8988T (cell line): Measurements from ENCODE around the gene VPS45.
"Not testable (repeated sequence)": the region's sequence is repeated elsewhere in the genome, so short reads cannot be mapped to it uniquely, and the experiment has no call there.

ENCODE experiments used
- DNase-seq: peaks from one replicate; pipeline ENCODE4 v3.0.0; 2011

Gene VPS45

DNA sequence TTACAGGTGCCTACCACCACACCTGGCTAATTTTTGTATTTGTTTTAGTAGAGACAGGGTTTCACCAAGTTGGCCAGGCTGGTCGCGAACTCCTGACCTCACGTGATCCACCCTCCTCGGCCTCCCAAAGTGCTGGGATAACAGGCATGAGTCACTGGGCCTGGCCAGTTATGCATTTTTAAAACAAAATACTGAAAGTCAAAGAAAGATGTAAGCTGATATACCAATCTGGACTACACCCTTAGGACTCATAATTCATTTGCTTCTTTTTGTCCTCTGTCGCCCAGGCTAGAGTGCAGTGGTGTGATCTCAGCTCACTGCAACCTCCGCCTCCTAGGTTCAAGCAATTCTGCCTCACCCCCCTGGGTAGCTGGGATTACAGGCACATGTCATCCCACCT lies 67.8 kb downstream of the VPS45 start:
- DNase-seq: not testable (repeated sequence)

DNA sequence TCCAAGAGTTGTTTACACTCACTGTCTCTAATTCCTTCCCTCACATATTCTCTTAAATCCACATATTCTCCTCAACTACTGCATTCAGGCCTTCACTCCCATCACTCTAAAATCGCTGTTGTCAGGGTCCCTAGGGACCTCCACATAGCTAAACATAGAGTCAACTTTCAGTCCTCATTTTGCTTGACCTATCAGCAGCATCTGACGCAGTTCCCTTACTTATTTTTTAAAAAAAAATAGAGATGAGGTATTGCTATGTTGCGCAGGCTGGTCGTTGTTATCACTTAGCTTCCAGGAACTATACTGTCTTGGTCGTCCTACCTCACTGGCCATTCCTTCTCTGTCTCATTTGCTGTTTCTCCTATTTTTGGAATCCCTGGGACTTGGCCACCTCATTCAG lies 70.5 kb downstream of the VPS45 start:
- DNase-seq: no peak

DNA sequence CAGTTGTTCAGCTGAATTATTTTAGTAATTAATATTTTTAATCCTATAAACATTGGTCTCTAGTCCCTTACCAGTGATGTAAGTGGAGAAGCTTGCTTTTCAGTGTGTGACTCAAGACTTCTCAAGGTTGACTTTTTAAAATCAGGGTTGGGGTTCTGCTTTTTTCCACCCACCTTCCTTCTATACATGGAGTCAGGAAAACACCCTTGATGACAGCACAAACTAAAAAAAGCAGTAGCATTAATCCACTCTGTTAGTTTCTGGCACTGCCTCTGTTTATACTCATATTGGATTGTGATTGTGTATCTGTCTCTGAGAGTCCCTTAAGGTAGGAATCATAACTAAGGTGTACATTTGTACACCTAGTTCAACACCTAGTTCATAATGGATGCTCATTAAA lies 73.9 kb downstream of the VPS45 start:
- DNase-seq: no peak

DNA sequence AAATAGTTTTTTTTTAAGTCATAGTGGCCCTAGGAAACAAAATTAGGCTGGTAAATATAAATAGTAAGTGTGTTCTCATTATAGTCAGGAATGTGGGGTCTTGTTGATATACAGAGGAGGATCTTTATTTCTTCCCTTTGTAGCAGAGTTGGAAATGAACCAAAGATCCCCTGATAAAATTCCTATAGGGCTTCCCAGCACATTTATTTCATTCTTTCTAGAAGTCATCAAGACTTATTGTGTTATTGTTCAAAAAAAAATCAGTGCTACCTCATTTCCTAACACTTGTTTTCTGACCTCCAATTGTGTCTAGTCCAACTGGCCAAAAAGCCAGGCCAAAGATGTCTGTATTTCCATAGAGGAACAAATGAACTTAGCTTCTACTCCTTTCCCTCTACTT lies 74.5 kb downstream of the VPS45 start:
- no peak for DNase-seq

DNA sequence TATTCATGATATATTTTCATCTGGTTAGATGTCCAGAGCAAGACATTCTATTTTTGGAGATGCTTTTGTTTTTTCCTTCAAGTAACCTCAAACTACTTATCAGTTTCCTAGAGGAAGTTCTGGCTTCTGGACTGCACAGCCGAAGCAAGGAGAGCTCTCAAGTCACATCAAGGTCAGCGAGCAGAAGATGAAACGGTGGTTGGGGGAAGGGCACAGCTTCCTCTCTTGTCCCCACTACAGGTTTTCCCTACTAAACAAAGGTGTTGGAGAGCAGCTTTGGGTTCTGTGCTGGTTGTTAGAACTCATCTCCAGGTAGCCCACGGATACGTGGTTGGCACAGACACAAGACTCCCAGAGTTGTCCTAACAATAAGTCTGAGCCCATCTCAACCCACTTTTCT lies 77.0 kb downstream of the VPS45 start:
- no peak for DNase-seq

DNA sequence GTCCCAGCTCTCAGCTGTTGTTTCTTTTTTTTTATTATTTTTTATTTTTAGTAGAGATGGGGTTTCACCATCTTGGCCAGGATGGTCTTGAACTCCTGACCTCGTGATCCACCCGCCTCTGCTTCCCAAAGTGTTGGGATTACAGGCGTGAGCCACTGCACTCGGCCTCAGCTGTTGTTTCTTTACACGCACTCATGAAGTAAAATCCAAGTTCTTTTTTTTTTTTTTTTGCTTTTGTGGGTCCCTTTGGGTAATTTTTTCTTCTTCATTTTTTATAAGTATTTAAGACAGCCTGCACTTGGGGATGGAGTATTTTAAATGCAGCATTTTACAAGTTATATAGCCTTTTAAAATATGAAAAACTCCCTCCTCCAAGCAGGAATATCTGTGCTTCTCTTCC lies 78.4 kb downstream of the VPS45 start:
- not testable (repeated sequence) for DNase-seq

DNA sequence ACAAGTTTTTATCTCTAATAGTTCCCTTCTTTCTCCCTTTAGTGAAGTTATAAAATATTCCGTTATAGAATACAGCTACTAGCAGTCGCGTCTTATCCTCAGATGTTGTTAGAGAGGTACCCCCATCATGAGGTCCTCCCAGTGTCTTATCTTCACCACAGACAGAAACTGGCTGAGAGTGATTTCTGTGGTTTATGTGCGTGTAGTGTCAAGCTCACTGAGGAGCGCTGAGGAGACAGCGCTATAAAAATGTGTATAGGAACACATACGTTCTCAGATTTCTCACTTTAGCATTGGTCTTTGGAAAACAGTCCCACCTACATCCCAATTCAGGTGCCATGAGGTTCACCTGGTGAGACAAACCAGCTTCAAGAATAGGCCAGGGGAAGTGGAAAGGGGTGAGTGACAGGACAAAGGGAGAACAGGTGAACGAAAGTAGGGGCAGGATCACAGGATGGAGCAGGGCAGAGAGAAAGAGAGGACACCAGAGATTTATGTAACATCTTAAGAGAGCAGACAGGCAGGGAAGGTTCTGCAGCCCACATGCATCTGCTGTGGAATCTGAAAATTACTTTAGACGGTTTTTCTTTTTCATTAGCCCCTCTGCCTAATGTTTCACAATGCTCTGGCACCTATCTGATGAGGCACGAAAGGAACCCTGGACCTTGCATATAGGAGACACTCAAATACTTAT lies 79.4 kb downstream of the VPS45 start:
- no peak for DNase-seq

DNA sequence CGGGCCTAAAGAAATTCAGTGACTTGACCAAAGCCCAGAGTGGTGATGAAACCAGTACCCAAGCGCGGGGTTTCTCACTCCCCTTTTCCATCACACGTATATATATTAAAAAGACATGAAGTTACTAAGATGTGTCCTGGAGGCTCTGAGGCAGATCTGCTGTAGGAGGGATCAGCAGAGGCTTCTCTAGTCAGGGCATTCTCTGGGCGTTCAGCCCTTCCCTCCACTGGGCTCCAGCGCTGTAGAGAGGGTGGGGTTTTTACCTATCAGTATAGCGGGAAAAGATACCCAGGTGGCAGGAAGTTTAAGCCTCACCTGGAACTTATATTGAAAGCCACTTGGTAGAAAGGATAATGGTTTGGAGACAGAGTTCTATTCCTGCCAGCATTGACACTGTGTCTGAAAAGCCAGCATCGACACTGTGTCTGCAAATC lies 81.3 kb downstream of the VPS45 start:
- DNase-seq: no peak

DNA sequence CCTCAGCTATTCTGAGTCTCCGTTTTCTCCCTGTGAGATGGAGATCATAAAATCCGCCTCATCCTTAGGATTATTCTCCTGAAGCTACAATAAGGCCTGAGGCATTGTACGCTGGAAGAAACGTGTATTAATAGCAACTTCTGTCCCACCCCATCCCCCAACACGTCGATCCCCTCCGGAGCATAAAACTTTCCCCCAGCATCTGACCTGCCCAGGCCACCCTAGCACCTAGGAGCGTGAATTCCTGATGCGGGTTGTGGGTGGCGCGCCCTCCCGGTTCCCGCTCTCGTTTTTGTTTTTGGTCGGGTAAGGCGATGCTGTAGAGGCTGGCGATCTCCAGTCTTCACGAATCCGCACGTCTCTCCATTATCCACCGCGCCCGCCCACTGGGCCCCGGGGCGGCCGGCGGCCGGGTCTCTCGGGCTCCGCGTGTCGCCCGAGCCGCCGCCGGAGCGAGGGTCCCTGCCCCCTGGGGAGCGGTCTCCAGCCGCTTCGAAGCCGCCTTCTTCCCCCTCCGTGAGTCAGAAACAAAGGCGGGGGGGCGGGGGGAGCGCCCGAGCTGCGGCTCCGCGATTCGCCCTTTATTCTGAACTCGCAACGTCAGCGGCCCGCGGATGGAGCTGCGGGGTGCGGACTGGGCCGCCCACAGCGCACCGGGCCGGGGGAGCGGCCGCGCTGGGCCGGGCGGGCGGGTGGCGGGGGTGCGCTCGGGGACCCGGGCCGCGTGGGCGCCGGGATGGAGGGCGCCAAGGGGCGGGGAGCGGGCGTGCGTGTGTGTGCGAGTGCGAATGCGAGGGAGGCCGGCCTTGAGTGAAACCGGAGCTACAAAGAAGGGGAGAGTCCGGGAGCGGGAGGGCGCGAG lies 81.9 kb downstream of the VPS45 start, which contains the start of gene PLEKHO1:
Gene PLEKHO1, plus strand, starts transcription at position 646 of the 862 bp plus-strand sequence. CDS start 342 bp downstream, outside the sequence.
- DNase-seq: peak; percentile 67

DNA sequence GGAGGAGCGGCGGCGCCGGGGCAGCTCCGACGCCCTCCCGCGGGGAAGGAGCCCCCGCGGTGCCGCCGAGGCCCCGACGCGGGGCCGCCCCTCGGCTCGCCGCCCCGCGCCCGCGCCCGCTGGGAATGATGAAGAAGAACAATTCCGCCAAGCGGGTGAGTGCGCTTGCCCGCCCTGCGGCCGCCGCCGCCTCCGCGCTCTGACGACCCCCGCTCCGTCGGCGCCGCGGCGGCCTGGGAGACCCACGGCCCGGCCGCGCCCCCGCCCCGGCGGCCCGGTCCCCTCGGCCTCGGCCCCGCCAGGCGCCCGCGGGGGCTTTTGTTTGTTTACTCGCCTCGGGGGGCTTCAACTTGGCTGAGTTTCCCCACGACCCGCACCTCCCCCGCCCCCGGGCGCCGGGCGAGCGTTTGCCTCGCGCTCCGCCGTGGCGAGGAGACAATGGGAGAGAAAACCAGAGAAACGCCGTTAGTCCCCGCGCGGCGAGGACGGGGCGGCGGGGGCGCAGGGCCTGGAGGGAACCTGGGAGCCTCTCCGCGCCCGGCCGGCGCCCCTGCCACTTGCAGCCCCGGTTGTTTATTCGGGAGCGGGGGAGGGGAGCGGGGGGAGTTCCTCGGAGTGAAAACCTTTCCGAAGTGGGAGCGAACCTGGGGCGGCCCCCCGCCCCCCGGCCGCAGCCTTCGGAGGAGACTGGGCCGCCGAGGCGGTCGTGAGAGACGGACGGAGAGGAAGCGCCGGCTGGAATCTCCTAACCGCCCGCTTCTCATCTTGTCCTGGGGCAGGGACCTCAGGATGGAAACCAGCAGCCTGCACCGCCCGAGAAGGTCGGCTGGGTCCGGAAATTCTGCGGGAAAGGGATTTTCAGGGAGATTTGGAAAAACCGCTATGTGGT lies 82.8 kb downstream of the VPS45 start:
- DNase-seq: no peak

DNA sequence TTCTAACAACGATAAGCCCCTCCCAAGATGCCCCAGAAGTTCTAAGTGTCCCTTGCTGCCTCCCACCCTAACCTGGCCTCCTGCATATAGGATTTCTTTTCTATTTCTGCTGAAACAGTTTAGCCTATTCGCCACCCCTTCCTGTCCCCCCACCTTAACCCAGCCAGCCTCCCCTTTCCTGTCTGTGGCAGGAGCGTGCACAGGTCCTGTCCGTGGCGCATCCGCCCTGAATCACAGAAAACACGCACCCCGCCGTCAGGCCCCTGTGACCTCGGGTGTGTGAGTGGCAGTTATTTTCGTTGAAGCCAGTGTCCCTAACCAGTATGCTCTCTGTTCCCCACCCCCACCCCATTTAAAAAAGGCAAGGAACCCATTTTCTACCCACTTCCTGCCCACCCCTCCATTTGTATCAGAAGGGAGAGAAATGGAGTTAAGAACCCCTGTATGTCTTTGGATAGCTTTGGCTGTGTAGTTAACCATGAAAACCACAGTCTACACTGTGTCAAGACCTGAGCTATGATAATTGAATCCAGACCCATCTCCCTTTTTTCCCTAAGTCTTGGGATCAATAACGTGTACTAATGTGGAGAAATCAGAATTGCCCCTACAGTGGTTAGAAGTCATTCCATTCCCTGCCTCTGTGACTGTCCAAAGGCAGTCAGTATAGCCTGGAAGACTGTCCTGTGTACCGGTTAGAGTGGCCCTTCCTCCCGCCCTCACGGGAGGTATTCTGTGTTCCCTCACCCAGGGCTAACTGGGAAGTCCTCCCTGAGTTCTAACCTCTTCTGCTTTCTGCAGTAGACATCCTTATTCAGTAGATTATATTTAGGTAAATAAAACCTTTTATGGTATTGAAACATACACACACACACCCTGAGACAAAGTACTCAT lies 84.0 kb downstream of the VPS45 start:
- DNase-seq: no peak

DNA sequence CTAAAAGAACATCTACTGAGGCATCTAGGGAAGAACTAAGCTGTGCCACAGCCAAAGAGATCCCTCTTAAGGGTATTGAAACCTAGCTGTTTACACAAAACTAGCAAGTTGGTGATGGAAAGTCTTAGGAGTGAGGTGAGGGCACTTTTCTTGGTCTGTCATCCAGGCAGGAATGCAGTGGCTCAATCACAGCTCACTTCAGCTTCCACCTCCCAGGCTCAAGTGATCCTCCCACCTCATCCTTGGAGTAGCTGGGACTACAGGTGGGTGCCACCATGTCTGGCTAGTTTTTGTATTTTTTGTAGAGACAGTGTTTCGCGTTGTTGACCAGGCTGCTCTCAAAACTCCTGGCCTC lies 84.6 kb downstream of the VPS45 start:
- no peak for DNase-seq

DNA sequence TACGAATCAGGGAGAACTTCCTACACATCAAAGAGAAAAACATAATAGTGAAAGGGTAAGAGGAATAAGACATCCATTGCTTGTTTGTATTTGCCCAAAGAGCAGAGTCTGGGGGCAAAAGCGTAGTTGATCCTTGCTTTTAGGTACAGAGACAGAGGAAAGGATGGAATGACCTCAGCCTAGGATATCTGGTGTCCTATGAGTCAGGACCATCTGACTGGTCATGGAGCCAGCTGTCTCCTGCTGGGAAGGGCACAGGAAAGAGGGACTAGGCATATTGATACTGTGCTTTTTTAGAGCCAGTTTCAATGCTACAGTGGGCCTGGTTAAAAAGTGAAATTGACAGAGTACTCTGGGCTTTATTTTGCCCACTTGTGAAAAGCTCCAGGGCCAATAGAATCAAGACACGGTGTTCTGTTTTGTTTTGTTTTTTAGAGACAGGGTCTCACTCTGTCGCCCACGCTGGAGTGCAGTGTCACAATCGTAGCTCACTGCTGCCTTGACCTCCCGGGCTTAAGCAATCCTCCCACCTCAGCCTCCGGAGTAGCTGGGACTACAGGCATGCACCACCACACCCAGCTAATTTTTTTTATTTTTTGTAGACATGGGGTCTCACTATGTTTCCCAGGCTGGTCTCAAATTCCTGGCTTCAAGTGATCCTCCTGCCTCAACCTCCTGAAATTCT lies 85.3 kb downstream of the VPS45 start:
- no peak for DNase-seq

DNA sequence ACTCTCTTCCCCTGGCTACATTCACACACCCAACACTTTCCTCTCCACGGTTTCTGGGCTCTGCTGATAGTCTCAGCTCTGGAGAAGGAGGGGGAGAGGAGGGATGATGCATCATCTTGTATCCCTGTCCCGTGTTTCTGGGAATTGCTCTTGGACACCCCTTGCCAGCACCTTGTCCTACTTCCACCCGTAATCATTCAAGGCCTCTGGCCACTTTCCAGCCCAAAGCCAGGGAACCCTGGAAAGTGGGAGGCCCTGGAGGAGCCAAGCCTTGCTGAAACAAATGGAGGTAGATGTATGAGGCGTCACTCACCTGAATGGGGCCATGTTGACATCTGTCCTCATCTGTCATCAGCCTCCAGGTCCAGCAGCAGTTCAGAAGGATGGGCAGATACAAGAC lies 86.6 kb downstream of the VPS45 start:
- no peak for DNase-seq

DNA sequence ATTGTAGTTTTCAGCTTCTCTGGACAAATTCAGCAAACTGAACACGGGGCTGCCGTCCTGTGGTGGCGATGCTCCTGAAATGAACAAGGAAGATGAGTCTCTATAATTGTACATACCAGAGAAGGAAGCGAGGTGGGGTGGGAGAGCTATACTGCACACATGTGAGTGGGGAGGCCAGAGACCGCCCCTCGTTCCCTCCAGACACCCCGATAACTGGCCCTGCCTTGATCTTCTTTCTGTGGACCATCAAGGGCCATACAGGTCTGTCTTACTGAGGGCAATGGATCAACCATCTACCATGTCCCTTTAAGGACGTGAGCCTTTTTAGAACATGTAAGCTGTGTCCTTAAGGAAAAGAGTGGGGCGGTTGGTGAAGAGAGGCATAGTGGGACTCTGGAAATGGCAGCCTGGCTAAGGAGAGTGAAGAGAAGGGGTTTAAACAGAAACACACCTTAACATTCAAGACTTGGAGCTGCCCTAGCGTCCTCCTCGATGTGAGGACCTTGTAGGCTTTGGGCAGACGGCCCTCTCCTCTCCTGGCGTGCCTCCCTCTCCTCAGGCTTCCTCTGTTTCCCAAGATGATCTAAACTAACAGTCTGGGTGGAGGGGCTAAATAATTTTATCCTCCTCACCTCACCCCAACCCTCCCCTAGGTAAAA lies 88.0 kb downstream of the VPS45 start:
- no peak for DNase-seq

DNA sequence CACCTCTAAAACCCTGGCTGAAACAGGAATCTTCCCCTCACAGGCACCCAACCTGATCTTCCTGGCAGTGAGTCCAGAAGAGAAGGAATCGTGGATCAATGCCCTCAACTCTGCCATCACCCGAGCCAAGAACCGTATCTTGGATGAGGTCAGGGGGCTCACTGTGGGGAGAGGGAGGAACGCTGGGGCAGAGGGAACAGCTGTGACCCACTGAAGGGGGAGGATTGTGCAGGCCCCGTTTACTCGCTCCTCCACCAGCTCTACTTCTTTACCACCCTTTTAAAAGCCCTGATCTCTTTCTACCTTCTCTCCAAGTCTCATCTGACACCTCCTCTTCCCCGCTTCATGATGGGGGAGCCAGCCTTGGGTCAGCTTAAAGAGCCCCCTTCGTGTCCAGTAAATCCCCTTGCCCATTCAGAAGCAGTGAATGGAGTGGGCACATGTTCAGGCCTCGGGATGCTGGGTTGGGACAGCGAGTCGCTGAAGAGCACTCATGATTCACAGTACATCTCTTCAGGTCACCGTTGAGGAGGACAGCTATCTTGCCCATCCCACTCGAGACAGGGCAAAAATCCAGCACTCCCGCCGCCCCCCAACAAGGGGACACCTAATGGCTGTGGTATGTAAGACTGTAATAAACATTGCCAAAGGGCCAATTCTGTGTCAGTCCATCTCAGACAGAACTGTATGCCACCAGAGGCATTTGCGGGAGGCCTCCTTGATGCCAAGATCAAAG lies 89.5 kb downstream of the VPS45 start:
- no peak for DNase-seq

DNA sequence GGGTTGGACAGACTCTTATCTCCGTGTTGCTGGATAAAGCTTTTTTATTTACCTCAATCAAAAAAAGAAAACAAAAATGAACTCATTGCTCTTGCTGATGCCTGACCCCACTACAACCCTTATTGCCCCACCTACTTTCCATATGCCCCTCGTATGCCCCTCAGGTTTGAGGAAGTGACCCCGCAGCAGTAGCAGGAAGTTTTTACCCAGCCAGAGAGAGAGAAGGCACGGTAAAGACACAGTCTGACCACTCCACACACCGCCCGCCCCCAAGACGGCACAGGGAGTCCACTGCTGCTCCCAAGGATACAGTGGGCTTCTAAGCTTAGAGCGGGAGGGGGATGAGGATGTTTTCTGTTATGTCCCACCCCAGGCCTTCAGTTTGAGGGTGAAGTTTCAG lies 92.0 kb downstream of the VPS45 start:
- no peak for DNase-seq

DNA sequence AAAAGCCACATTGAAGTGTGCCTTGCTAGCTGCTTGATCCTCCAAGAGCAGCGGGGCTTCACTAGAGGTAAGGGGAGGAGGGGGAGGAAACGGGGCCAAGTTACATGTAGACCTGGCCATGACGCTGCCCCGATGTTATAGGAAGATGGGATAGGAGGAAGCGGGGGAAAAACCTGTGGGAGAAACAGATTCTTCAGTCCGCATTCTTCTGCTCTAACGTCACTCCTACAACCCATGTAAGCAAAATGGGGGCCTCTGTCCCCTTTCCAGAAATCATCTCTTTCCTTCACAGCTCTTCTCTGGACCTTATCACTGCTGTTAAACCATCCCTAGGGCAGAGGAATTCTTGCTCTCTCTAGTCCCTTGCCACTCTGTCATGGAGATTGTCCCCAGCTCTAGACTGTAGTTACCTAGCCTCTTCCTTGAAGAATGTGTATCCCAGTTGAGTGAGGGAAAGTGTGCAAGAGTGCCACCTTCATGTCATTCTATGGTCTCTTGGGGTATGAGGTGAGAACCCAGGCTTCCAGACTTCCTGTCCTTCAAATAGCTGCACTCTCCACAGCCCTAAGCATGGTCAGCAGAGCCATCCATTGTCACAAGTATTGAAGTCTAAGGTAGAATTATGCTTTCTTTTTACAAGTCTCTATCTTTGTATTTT lies 93.5 kb downstream of the VPS45 start:
- DNase-seq: no peak

DNA sequence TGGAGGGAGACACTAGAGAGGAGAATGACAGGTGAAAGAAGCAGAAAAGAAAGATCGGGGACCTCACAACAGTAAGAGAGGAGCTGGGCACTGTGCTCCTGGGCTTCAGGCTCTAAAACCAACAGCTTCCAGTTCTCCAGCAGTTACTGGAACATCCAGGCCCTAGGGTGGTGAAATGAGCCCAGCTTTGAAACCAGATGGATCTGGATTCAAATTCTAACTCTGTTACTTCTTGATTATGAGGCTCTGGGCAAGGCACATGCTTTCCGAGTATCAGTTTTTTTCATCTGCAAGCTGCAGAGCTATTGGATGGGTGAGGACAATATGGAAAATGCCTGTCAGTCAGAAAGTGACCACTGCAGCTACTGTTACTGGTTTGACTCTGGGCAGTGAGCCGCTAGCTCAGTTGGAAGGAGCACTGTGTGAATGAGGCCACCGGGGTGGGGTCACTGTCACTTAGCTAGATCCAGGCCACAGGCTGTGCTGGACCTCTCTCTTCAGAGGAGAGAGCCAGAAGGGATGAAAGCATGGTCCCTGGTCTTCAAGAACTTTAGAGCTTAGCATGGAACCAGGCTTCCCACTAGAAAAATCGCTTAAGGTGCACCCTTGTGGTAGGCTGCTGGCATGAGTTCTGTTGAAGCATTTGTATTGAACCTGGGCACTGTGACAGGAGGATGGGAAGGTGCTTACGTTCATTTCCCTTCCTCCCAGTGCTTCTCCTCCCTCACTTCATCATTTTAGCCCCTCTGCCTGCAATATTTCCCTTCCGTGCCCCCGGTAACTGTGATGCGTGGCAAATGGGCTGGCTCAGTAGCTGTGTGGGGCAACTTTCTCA lies 94.4 kb downstream of the VPS45 start:
- no peak for DNase-seq
